T-cell (primary cell): ENCODE measurements around the gene ZNF716. TPM values are rescaled to one million over a fixed set of nuclear protein-coding genes. Genes with fewer than 3 reads are reported as not detected.

Experiments used
- ATAC-seq, 4 experiments: fragments of 200-7000 bp in 3 of 4; fragments of 150-1000 bp in 1 of 4; cut with Tn5 transposase; replicated peaks in 1 of 4; 1 replicate in 3 of 4; 2 replicates in 1 of 4; pipeline ENCODE4 v1.10.0; 2021; ENCODE audit warnings: moderate library complexity in 3 of 4, mild to moderate bottlenecking in 2 of 4, moderate number of reproducible peaks in 1 of 4
- CTCF ChIA-PET, 2 donors: fragments of 300-600 bp; sonication (Branson Sonifier 250); formaldehyde crosslinking; loops; one replicate each; lab custom pipeline; 2022; ENCODE audit warnings: antibody characterized with exemption in 2 of 2; lab: Charles Lee
- POLR2A ChIA-PET, 2 donors: fragments of 300-600 bp; sonication (Branson Sonifier 250); formaldehyde crosslinking; loops; one replicate each; lab custom pipeline; 2022; ENCODE audit warnings: antibody characterized with exemption in 2 of 2; lab: Charles Lee
- DNase-seq, 35 experiments: peaks; one replicate each; pipeline versions ENCODE4 v3.0.0 to v3.0.0-alpha.2; 2013 to 2023
- H3K27ac ChIP-seq: one replicate; pipeline ENCODE4 v1.5.1; 2013; ENCODE audit warnings: low read length
- H3K27me3 ChIP-seq, 2 experiments: replicated peaks in 1 of 2; 1 replicate in 1 of 2; 2 replicates in 1 of 2; pipeline versions ENCODE4 v1.6.1 to v1.7.0; 2013; ENCODE audit warnings: low read length in 1 of 2, mixed read lengths in 1 of 2; ENCODE audit not compliant: control insufficient read depth in 2 of 2, insufficient read depth in 2 of 2; ENCODE audit errors: extremely low read depth in 1 of 2
- H3K36me3 ChIP-seq, 2 donors: 1 replicate in 1 of 2; 2 replicates in 1 of 2; pipeline versions ENCODE4 v1.6.1 to v1.7.0; 2013; ENCODE audit warnings: low read length in 1 of 2; ENCODE audit not compliant: control insufficient read depth in 2 of 2, insufficient read depth in 1 of 2; ENCODE audit errors: extremely low read depth in 1 of 2
- H3K4me1 ChIP-seq, 2 experiments: 1 replicate in 1 of 2; 2 replicates in 1 of 2; pipeline versions ENCODE4 v1.6.1 to v1.7.0; 2013; ENCODE audit warnings: low read length in 2 of 2, mixed read lengths in 1 of 2; ENCODE audit not compliant: insufficient read depth in 2 of 2, control insufficient read depth in 1 of 2; ENCODE audit errors: extremely low read depth in 1 of 2
- H3K4me3 ChIP-seq, 2 donors: 1 replicate in 1 of 2; 2 replicates in 1 of 2; pipeline versions ENCODE4 v1.5.1 to v1.7.0; 2013; ENCODE audit warnings: mild to moderate bottlenecking in 2 of 2, low read length in 1 of 2, moderate library complexity in 1 of 2; ENCODE audit not compliant: control insufficient read depth in 1 of 2; ENCODE audit errors: extremely low read depth in 1 of 2
- H3K9me3 ChIP-seq: 2 replicates; pipeline ENCODE4 v1.7.0; 2013
- H3K27ac Mint-ChIP-seq, 2 donors: one replicate each; pipeline ENCODE4 v1.8.0; 2020 to 2021; ENCODE audit warnings: mild to moderate bottlenecking in 2 of 2, mixed read lengths in 2 of 2
- H3K27me3 Mint-ChIP-seq, 2 donors: one replicate each; pipeline ENCODE4 v1.8.0; 2021 to 2022; ENCODE audit warnings: mixed read lengths in 2 of 2
- H3K36me3 Mint-ChIP-seq: one replicate; pipeline ENCODE4 v1.8.0; 2021; ENCODE audit warnings: mixed read lengths
- H3K4me1 Mint-ChIP-seq, 3 donors: one replicate each; pipeline ENCODE4 v1.8.0; 2020 to 2022; ENCODE audit warnings: mixed read lengths in 3 of 3, mild to moderate bottlenecking in 1 of 3
- H3K4me3 Mint-ChIP-seq, 3 donors: one replicate each; pipeline ENCODE4 v1.8.0; 2020 to 2022; ENCODE audit warnings: mild to moderate bottlenecking in 3 of 3, mixed read lengths in 3 of 3, moderate library complexity in 3 of 3
- H3K9me3 Mint-ChIP-seq, 3 donors: one replicate each; pipeline ENCODE4 v1.8.0; 2020 to 2022; ENCODE audit warnings: mixed read lengths in 3 of 3
- WGBS: methylation state at CpG from one replicate; pipeline ENCODE4 v1.1.5; 2013; ENCODE audit warnings: missing lambda C conversion rate; ENCODE audit not compliant: insufficient coverage; 5-methylcytosine and 5-hydroxymethylcytosine counted together
- total RNA-seq, 35 experiments: library from RNA in 6 of 35; stranded (reverse) in 6 of 35; fragments of 120-200 nt in 1 of 35; gene quantifications; one replicate each; pipeline versions ENCODE4 v1.2.1 to v1.2.4 and lab custom pipeline; 2013 to 2026

Gene ZNF716
- total RNA-seq, 5 donors from 2014 or later (not counting 1 experiment from before 2014, with no cell fraction given), result not detected

DNA sequence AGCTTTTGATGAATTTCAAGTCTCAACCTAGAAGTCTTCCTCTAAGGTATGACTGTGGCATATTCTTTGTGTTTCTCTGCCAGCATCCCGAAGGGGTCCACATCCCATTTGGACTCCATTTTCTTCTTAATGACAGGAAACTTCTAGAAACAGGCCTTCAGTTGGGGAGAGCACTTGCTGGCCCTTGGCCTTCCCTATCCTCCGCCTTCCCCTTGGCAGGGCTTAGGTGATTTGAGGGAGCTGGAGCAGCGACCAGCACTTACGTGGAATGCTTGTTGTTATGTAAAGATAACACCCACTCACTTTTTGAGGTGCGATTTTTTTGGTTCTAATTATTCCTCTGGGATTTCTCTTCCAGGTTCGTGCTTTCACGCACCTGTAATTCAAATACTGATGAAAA is 42.9 kb upstream of the ZNF716 start:
- Mint-ChIP-seq H3K9me3 (peaks cover 0 to 45% (median 21%) of the 10 kb centered on the region in 3 donors), H3K36me3 (no peaks in the 10 kb centered on the region), H3K4me1 (no peaks in the 10 kb centered on the region), H3K4me3 (no peak overlapping the region), H3K27ac (no peak overlapping the region), H3K27me3 (no peaks in the 10 kb centered on the region)
- no peak for ATAC-seq
- Histone ChIP-seq H3K9me3 (no peaks in the 10 kb centered on the region), H3K27ac (no peak overlapping the region), H3K36me3 (no peaks in the 10 kb centered on the region), H3K4me3 (no peak overlapping the region), H3K27me3 (no peaks in the 10 kb centered on the region), H3K4me1 (no peaks in the 10 kb centered on the region)
- DNase-seq, result no peak
- ChIA-PET POLR2A (interaction anchor here in 1 of 2 donors (0.6 kb wide), 1 partner anchor 136 kb away, joined by 7 read pairs; no protein-coding TSS in a partner anchor), CTCF (no interaction called here)
- WGBS, result no CpG with 5 or more reads among the region's 7 CpGs

GRCh38 chr7:57412168-57412567 is 37.8 kb upstream of the ZNF716 start:
- H3K9me3 ChIP-seq, result no peaks in the 10 kb centered on the region
- CTCF ChIA-PET, result no interaction called here
- H3K27ac ChIP-seq, result no peak overlapping the region
- 52% methylated on average over 4 of the region's 6 CpGs for WGBS
- no peaks in the 10 kb centered on the region for H3K4me1 Mint-ChIP-seq
- no peak overlapping the region for H3K4me3 Mint-ChIP-seq
- peaks cover 3 to 16% (median 6%) of the 10 kb centered on the region in 3 donors for H3K9me3 Mint-ChIP-seq
- H3K4me3 ChIP-seq, result no peak overlapping the region
- ATAC-seq (no peak), DNase-seq (no peak)
- H3K27me3 Mint-ChIP-seq, result no peaks in the 10 kb centered on the region
- no peak overlapping the region for H3K27ac Mint-ChIP-seq
- H3K36me3 ChIP-seq, result no peaks in the 10 kb centered on the region
- no peaks in the 10 kb centered on the region for H3K36me3 Mint-ChIP-seq
- peaks cover 0 to 3% of the 10 kb centered on the region in 2 experiments for H3K27me3 ChIP-seq
- POLR2A ChIA-PET, result no interaction called here
- H3K4me1 ChIP-seq, result no peaks in the 10 kb centered on the region

DNA sequence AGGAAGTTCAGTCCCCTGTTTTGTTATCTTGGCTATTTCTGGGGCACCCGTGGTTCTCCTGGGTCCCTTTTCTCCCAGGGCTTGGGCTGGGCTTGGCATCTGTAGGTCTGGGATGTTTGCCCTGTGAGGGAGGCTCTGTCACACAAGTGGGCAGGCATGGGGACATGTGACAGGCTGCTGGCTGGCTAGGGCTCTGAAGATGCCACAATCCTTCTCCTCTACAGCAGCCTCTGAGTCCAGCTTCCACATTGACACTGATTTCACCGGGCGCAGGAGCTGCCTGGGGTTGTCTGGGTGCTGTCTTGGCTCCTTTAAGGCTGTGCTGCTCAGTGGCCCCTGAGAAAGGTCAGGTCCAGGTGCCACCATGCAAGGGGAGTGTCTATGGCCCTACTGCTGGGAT is 37.4 kb upstream of the ZNF716 start:
- Mint-ChIP-seq H3K4me1 (no peaks in the 10 kb centered on the region), H3K27me3 (no peaks in the 10 kb centered on the region), H3K9me3 (peaks cover 3 to 16% (median 6%) of the 10 kb centered on the region in 3 donors), H3K36me3 (no peaks in the 10 kb centered on the region), H3K27ac (no peak overlapping the region), H3K4me3 (no peak overlapping the region)
- CTCF ChIA-PET, result no interaction called here
- Histone ChIP-seq H3K27ac (no peak overlapping the region), H3K4me1 (no peaks in the 10 kb centered on the region), H3K36me3 (no peaks in the 10 kb centered on the region), H3K27me3 (peaks cover 0 to 3% of the 10 kb centered on the region in 2 experiments), H3K4me3 (no peak overlapping the region), H3K9me3 (no peaks in the 10 kb centered on the region)
- no peak for ATAC-seq
- DNase-seq, result no peak
- 65% methylated on average over 3 of the region's 3 CpGs for WGBS
- POLR2A ChIA-PET, result no interaction called here

DNA sequence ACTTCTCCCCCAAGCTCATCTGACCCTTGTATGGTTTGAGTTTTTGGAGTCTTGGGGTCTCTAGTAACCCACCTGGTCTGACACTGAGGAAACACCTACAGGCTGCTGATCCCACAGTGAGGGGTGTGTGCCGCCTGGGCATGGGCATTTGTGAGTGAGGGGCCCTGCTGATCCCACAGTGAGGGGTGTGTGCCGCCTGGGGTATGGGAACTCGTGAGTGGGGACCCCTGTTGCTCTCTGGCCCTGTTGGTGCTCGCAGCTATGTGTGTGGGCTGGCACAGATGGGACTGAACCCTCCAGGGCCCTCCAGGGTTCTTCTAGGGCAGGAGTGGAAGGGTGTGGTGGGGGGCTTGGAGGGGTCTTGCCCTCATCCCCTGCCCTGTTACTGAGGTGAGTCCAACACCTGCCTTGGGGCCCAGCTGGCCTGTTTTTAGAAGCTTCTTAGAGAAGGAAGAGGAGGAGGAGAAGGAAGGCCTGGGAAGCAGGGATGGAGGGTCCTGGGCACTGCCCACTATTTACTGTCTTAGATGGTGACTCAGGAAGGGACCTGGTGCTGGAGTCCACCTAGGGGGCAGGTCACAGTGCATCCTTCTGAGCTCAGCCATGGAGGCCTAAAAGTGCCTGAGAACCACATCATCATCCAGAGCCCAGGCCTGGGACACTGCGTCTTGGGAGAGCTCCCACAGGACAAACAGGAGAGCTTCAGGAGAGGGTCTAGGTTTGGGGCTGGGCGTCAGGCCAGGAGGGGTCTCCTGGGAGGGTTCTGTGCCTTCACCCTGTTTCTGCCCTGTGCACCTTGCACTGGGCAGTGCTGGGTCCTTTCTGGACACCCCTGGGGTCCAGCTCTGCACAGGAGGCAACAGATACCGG is 36.2 kb upstream of the ZNF716 start:
- Histone ChIP-seq H3K4me1 (no peaks in the 10 kb centered on the region), H3K27ac (no peak overlapping the region), H3K9me3 (no peaks in the 10 kb centered on the region), H3K4me3 (no peak overlapping the region), H3K27me3 (peaks cover 0 to 3% of the 10 kb centered on the region in 2 experiments), H3K36me3 (no peaks in the 10 kb centered on the region)
- Mint-ChIP-seq H3K27me3 (no peaks in the 10 kb centered on the region), H3K36me3 (no peaks in the 10 kb centered on the region), H3K4me1 (no peaks in the 10 kb centered on the region), H3K9me3 (peaks cover 3 to 18% (median 8%) of the 10 kb centered on the region in 3 donors), H3K27ac (no peak overlapping the region), H3K4me3 (no peak overlapping the region)
- ChIA-PET POLR2A (no interaction called here), CTCF (no interaction called here)
- DNase-seq (no peak), ATAC-seq (no peak)
- WGBS, result 66% methylated on average over 5 of the region's 7 CpGs

GRCh38 chr7:57414415-57414814 is 35.6 kb upstream of the ZNF716 start:
- H3K27ac Mint-ChIP-seq, result no peak overlapping the region
- no peaks in the 10 kb centered on the region for H3K4me1 ChIP-seq
- no peaks in the 10 kb centered on the region for H3K9me3 ChIP-seq
- no peak for ATAC-seq
- POLR2A ChIA-PET, result no interaction called here
- H3K4me1 Mint-ChIP-seq, result no peaks in the 10 kb centered on the region
- H3K9me3 Mint-ChIP-seq, result peaks cover 3 to 17% (median 6%) of the 10 kb centered on the region in 3 donors
- no peak for DNase-seq
- H3K4me3 Mint-ChIP-seq, result no peak overlapping the region
- no peaks in the 10 kb centered on the region for H3K36me3 ChIP-seq
- no peak overlapping the region for H3K27ac ChIP-seq
- H3K36me3 Mint-ChIP-seq, result no peaks in the 10 kb centered on the region
- CTCF ChIA-PET, result no interaction called here
- peaks cover 0 to 3% of the 10 kb centered on the region in 2 experiments for H3K27me3 ChIP-seq
- WGBS, result 84% methylated on average over 6 of the region's 6 CpGs
- no peaks in the 10 kb centered on the region for H3K27me3 Mint-ChIP-seq
- H3K4me3 ChIP-seq, result no peak overlapping the region

- Mint-ChIP-seq H3K36me3 (no peaks in the 10 kb centered on the region), H3K27me3 (no peaks in the 10 kb centered on the region), H3K27ac (no peak overlapping the region), H3K4me3 (no peak overlapping the region), H3K9me3 (peaks cover 3 to 15% (median 5%) of the 10 kb centered on the region in 3 donors), H3K4me1 (no peaks in the 10 kb centered on the region)
- DNase-seq, result no peak
- no peak for ATAC-seq
- POLR2A ChIA-PET, result no interaction called here
- H3K9me3 ChIP-seq, result no peaks in the 10 kb centered on the region
- CTCF ChIA-PET, result no interaction called here
- no peaks in the 10 kb centered on the region for H3K36me3 ChIP-seq
- no peak overlapping the region for H3K27ac ChIP-seq
- H3K4me1 ChIP-seq, result no peaks in the 10 kb centered on the region
- WGBS, result 71% methylated on average over 1 of the region's 1 CpG
- H3K4me3 ChIP-seq, result no peak overlapping the region
- H3K27me3 ChIP-seq, result peaks cover 0 to 3% of the 10 kb centered on the region in 2 experiments
These were observed 35.1 kb upstream of the ZNF716 start for GRCh38 chr7:57414852-57415251.
